Tibial artery (tissue), 4 donors: ENCODE measurements around the gene EFNA5.

Source experiments
- DNase-seq, 2 donors: peaks; one replicate each; pipeline ENCODE4 v3.0.0-alpha.2; 2019
- H3K27ac ChIP-seq, 2 donors: fragments of 200-600 bp; sonication (generic) in 1 of 2; 1 replicate in 1 of 2; 2 replicates in 1 of 2; pipeline ENCODE4 v1.5.1; 2018 to 2019; ENCODE audit warnings: mild to moderate bottlenecking in 1 of 2
- H3K27me3 ChIP-seq, 2 donors: fragments of 200-600 bp; sonication (generic) in 1 of 2; one replicate each; pipeline versions ENCODE4 v1.5.1 to v1.6.0; 2016 to 2019
- H3K36me3 ChIP-seq, 3 donors: fragments of 200-600 bp; sonication (generic) in 2 of 3; one replicate each; pipeline ENCODE4 v1.5.1; 2016 to 2019; ENCODE audit warnings: mild to moderate bottlenecking in 2 of 3
- H3K4me1 ChIP-seq, 4 donors: fragments of 200-600 bp; sonication (generic) in 2 of 4; 1 replicate in 3 of 4; 2 replicates in 1 of 4; pipeline ENCODE4 v1.5.1; 2016 to 2019
- H3K4me3 ChIP-seq, 2 donors: fragments of 200-600 bp; sonication (generic) in 1 of 2; 1 replicate in 1 of 2; 2 replicates in 1 of 2; pipeline ENCODE4 v1.5.1; 2018 to 2019; ENCODE audit warnings: mild to moderate bottlenecking in 2 of 2
- H3K9me3 ChIP-seq, 3 donors: fragments of 200-600 bp; sonication (generic) in 1 of 3; one replicate each; pipeline ENCODE4 v1.5.1; 2016 to 2019
- CTCF ChIP-seq, 2 experiments: fragments of 200-600 bp in 1 of 2; fragments of 450-650 bp in 1 of 2; IDR thresholded peaks; one replicate each; pipeline ENCODE4 v1.5.1; 2017 to 2019; ENCODE audit warnings: antibody characterized with exemption in 2 of 2, mild to moderate bottlenecking in 1 of 2, moderate library complexity in 1 of 2
- intact Hi-C: fragments of 100-400 bp; cut with DNase I; formaldehyde crosslinking; loops from one replicate; pipeline ENCODE4 v1.15.0; 2023; ENCODE audit warnings: low total_unique reads

Gene EFNA5

GRCh38 chr5:107331882-107332281, 338.9 kb downstream of the EFNA5 start:
- no peak overlapping the region for H3K27ac ChIP-seq
- H3K4me3 ChIP-seq, result no peak overlapping the region
- intact Hi-C loops, result no loop called here
- no peak for TF ChIP-seq CTCF (IDR thresholded peaks at IDR 0.05)
- no peaks in the 10 kb centered on the region for H3K9me3 ChIP-seq
- no peaks in the 10 kb centered on the region for H3K27me3 ChIP-seq
- no peak for DNase-seq
- no peaks in the 10 kb centered on the region for H3K36me3 ChIP-seq
- no peaks in the 10 kb centered on the region for H3K4me1 ChIP-seq

- intact Hi-C loops, result no loop called here
- Histone ChIP-seq H3K4me3 (no peak overlapping the region), H3K36me3 (no peaks in the 10 kb centered on the region), H3K27me3 (no peaks in the 10 kb centered on the region), H3K4me1 (no peaks in the 10 kb centered on the region), H3K9me3 (no peaks in the 10 kb centered on the region), H3K27ac (no peak overlapping the region)
- DNase-seq, result no peak
- no peak for TF ChIP-seq CTCF (IDR thresholded peaks at IDR 0.05)
Observed at GRCh38 chr5:107331312-107331711, 339.4 kb downstream of the EFNA5 start.

GRCh38 chr5:107330903-107331302, 339.8 kb downstream of the EFNA5 start:
- H3K27ac ChIP-seq, result no peak overlapping the region
- H3K9me3 ChIP-seq, result no peaks in the 10 kb centered on the region
- DNase-seq, result no peak
- no peaks in the 10 kb centered on the region for H3K27me3 ChIP-seq
- H3K4me3 ChIP-seq, result no peak overlapping the region
- no peaks in the 10 kb centered on the region for H3K36me3 ChIP-seq
- intact Hi-C loops, result no loop called here
- TF ChIP-seq CTCF (IDR thresholded peaks at IDR 0.05), result no peak
- no peaks in the 10 kb centered on the region for H3K4me1 ChIP-seq

GRCh38 chr5:107329850-107330249, 340.9 kb downstream of the EFNA5 start:
- Histone ChIP-seq H3K4me1 (no peaks in the 10 kb centered on the region), H3K27me3 (no peaks in the 10 kb centered on the region), H3K9me3 (no peaks in the 10 kb centered on the region), H3K36me3 (no peaks in the 10 kb centered on the region), H3K4me3 (no peak overlapping the region), H3K27ac (no peak overlapping the region)
- intact Hi-C loops, result no loop called here
- no peak for DNase-seq
- TF ChIP-seq CTCF (IDR thresholded peaks at IDR 0.05), result no peak
